H1 (cell line): ENCODE data around the gene ACYP2. TPM values are rescaled to one million over a fixed set of nuclear protein-coding genes. Genes with fewer than 3 reads are reported as not detected.

Experiments
- CTCF ChIA-PET: fragments of 300-600 bp; sonication (Branson Sonifier 250); formaldehyde crosslinking; loops from one replicate; lab custom pipeline; 2021; ENCODE audit not compliant: partially characterized antibody; lab: Charles Lee
- POLR2A ChIA-PET: fragments of 300-600 bp; sonication (Branson Sonifier 250); formaldehyde crosslinking; loops from one replicate; lab custom pipeline; 2021; ENCODE audit warnings: inconsistent platforms; ENCODE audit not compliant: partially characterized antibody; lab: Charles Lee
- DNase-seq, 2 experiments: peaks; one replicate each; pipeline versions ENCODE4 v3.0.0 to v3.0.0-alpha.2; 2010 to 2022; ENCODE audit warnings: low spot score in 2 of 2, low read depth in 1 of 2, mixed read lengths in 1 of 2
- FAIRE-seq: peaks from 2 replicates; lab custom pipeline; 2011; peaks lifted over from hg19 to GRCh38; lab: Jason Lieb, UNC
- H2AFZ ChIP-seq: 2 replicates; pipeline ENCODE4 v1.8.1; 2012; ENCODE audit warnings: low read length, inconsistent platforms
- H2AK5ac ChIP-seq: 2 replicates; pipeline ENCODE4 v1.6.1; 2013; ENCODE audit warnings: low read depth, low read length
- H2BK120ac ChIP-seq: replicated peaks from 2 replicates; pipeline ENCODE3; 2013; ENCODE audit warnings: low read depth, low read length, inconsistent platforms
- H2BK12ac ChIP-seq: 2 replicates; pipeline ENCODE4 v1.6.1; 2013; ENCODE audit warnings: low read depth, low read length
- H2BK15ac ChIP-seq: 2 replicates; pipeline ENCODE4 v1.6.1; 2013; ENCODE audit warnings: low read length
- H2BK20ac ChIP-seq: 2 replicates; pipeline ENCODE4 v1.6.1; 2013; ENCODE audit warnings: low read length
- H2BK5ac ChIP-seq: 2 replicates; pipeline ENCODE4 v1.6.1; 2013; ENCODE audit warnings: low read depth, low read length
- H3K14ac ChIP-seq: 2 replicates; pipeline ENCODE4 v1.6.1; 2013; ENCODE audit warnings: inconsistent platforms; ENCODE audit not compliant: insufficient read length
- H3K18ac ChIP-seq: 2 replicates; pipeline ENCODE4 v1.6.1; 2013; ENCODE audit warnings: low read length; ENCODE audit errors: extremely low read depth
- H3K23ac ChIP-seq: 2 replicates; pipeline ENCODE4 v1.6.1; 2013; ENCODE audit warnings: inconsistent platforms; ENCODE audit not compliant: insufficient read length
- H3K23me2 ChIP-seq: 2 replicates; pipeline ENCODE4 v1.6.1; 2013; ENCODE audit warnings: low read depth, low read length
- H3K27ac ChIP-seq: 2 replicates; pipeline ENCODE4 v1.6.1; 2011; ENCODE audit warnings: low read depth, low read length, inconsistent platforms
- H3K27me3 ChIP-seq, 4 experiments: replicated peaks in 1 of 4; 1 replicate in 1 of 4; 2 replicates in 3 of 4; pipeline versions ENCODE4 v1.6.1 to v1.8.1; 2011 to 2013; ENCODE audit warnings: low read length in 3 of 4, mild to moderate bottlenecking in 3 of 4, inconsistent platforms in 2 of 4, mixed read lengths in 2 of 4, moderate library complexity in 1 of 4; ENCODE audit not compliant: control insufficient read depth in 3 of 4, insufficient read depth in 3 of 4; ENCODE audit errors: extremely low read depth in 1 of 4
- H3K36me3 ChIP-seq, 4 experiments: 2 replicates each; pipeline versions ENCODE4 v1.6.1 to v1.8.1; 2011 to 2013; ENCODE audit warnings: mild to moderate bottlenecking in 4 of 4, low read length in 3 of 4, moderate library complexity in 2 of 4, control low read depth in 1 of 4, inconsistent platforms in 1 of 4; ENCODE audit not compliant: insufficient read depth in 4 of 4, control insufficient read depth in 2 of 4
- H3K4ac ChIP-seq: replicated peaks from 2 replicates; pipeline ENCODE3; 2013; ENCODE audit warnings: low read length, low read depth, mixed read lengths, inconsistent platforms; ENCODE audit not compliant: insufficient read length
- H3K4me1 ChIP-seq, 4 experiments: replicated peaks in 1 of 4; 1 replicate in 1 of 4; 2 replicates in 3 of 4; pipeline versions ENCODE4 v1.6.1 to v1.8.1; 2011 to 2013; ENCODE audit warnings: low read length in 3 of 4, inconsistent platforms in 2 of 4, mixed read lengths in 1 of 4; ENCODE audit not compliant: insufficient read depth in 4 of 4, control insufficient read depth in 3 of 4
- H3K4me2 ChIP-seq, 2 experiments: 2 replicates each; pipeline versions ENCODE4 v1.6.1 to v1.8.1; 2011 to 2013; ENCODE audit warnings: low read depth in 2 of 2, low read length in 2 of 2, control low read depth in 1 of 2, inconsistent platforms in 1 of 2, mild to moderate bottlenecking in 1 of 2; ENCODE audit not compliant: insufficient read depth in 1 of 2
- H3K4me3 ChIP-seq, 4 experiments: fragments of 200-600, 300-600 bp in 1 of 4; sonication (generic), shearing (Covaris generic), sonication (Bioruptor Twin) in 1 of 4; 2 replicates each; pipeline versions ENCODE4 v1.5.1 to v1.8.1; 2011 to 2016; ENCODE audit warnings: low read length in 4 of 4, low read depth in 3 of 4, control low read depth in 2 of 4, inconsistent platforms in 2 of 4, mild to moderate bottlenecking in 2 of 4, mixed read lengths in 1 of 4, moderate library complexity in 1 of 4; ENCODE audit not compliant: insufficient read depth in 2 of 4; ENCODE audit errors: extremely low read depth in 1 of 4
- H3K56ac ChIP-seq: replicated peaks from 2 replicates; pipeline ENCODE3; 2013; ENCODE audit warnings: low read depth, mild to moderate bottlenecking, mixed read lengths, low read length, inconsistent platforms; ENCODE audit not compliant: insufficient read length
- H3K79me1 ChIP-seq: 2 replicates; pipeline ENCODE4 v1.6.1; 2013; ENCODE audit warnings: low read depth, low read length, control low read depth
- H3K79me2 ChIP-seq, 2 experiments: 2 replicates each; pipeline versions ENCODE4 v1.6.1 to v1.8.1; 2012 to 2013; ENCODE audit warnings: low read length in 2 of 2, mild to moderate bottlenecking in 2 of 2, inconsistent platforms in 1 of 2; ENCODE audit not compliant: insufficient read depth in 2 of 2, control insufficient read depth in 1 of 2
- H3K9ac ChIP-seq, 4 experiments: replicated peaks in 1 of 4; 1 replicate in 1 of 4; 2 replicates in 3 of 4; pipeline versions ENCODE4 v1.6.1 to v1.8.1; 2011 to 2013; ENCODE audit warnings: low read depth in 3 of 4, low read length in 3 of 4, control low read depth in 2 of 4, mild to moderate bottlenecking in 2 of 4, moderate library complexity in 2 of 4, inconsistent platforms in 1 of 4; ENCODE audit errors: extremely low read depth in 1 of 4
- H3K9me3 ChIP-seq, 2 experiments: 2 replicates each; pipeline versions ENCODE4 v1.6.1 to v1.8.1; 2012 to 2013; ENCODE audit warnings: mild to moderate bottlenecking in 2 of 2, moderate library complexity in 2 of 2, control low read depth in 1 of 2, inconsistent platforms in 1 of 2, low read depth in 1 of 2, low read length in 1 of 2, mixed read lengths in 1 of 2; ENCODE audit not compliant: insufficient read depth in 2 of 2
- H4K20me1 ChIP-seq, 2 experiments: replicated peaks in 1 of 2; 2 replicates each; pipeline versions ENCODE3 to v1.8.1; 2011 to 2013; ENCODE audit warnings: inconsistent platforms in 2 of 2, low read length in 2 of 2, mild to moderate bottlenecking in 1 of 2; ENCODE audit not compliant: insufficient read depth in 2 of 2, control insufficient read depth in 1 of 2
- H4K5ac ChIP-seq: 2 replicates; pipeline ENCODE4 v1.6.1; 2013; ENCODE audit warnings: low read length, low read depth, mixed read lengths, inconsistent platforms; ENCODE audit not compliant: insufficient read length
- H4K8ac ChIP-seq: 2 replicates; pipeline ENCODE4 v1.8.0; 2013; ENCODE audit warnings: mild to moderate bottlenecking, moderate library complexity, low read length, inconsistent platforms; ENCODE audit not compliant: insufficient read depth; ENCODE audit errors: extremely low read depth
- H4K91ac ChIP-seq: replicated peaks from 2 replicates; pipeline ENCODE3; 2013; ENCODE audit warnings: low read length, mixed read lengths, inconsistent platforms; ENCODE audit not compliant: insufficient read length
- BRCA1 ChIP-seq: IDR thresholded peaks from 2 replicates; pipeline ENCODE4 v1.6.1; 2012; ENCODE audit warnings: low read depth, low read length, improper control_type of control experiment
- CBX5 ChIP-seq: fragments of 300-800, 300-1000 bp; sonication (generic); IDR thresholded peaks from 2 replicates; pipeline ENCODE4 v1.7.1; 2016; ENCODE audit warnings: antibody characterized with exemption, low read length, low read depth
- CBX8 ChIP-seq: fragments of 300-800, 300-1000 bp; sonication (generic); IDR thresholded peaks from 2 replicates; pipeline ENCODE4 v1.7.1; 2016; ENCODE audit warnings: low read depth, low read length, borderline replicate concordance
- CREB1 ChIP-seq: IDR thresholded peaks from 2 replicates; pipeline ENCODE4 v1.6.1; 2012; ENCODE audit warnings: inconsistent platforms
- EP300 ChIP-seq, 2 experiments: IDR thresholded peaks; 1 replicate in 1 of 2; 2 replicates in 1 of 2; pipeline ENCODE4 v1.6.1; 2011 to 2012; ENCODE audit warnings: low read depth in 2 of 2, low read length in 2 of 2, mild to moderate bottlenecking in 2 of 2, borderline replicate concordance in 1 of 2, inconsistent platforms in 1 of 2, moderate library complexity in 1 of 2
- FOSL1 ChIP-seq: IDR thresholded peaks from 2 replicates; pipeline ENCODE4 v1.6.1; 2011; ENCODE audit warnings: mild to moderate bottlenecking, low read depth, low read length, moderate library complexity; ENCODE audit not compliant: insufficient read depth
- GABPA ChIP-seq: IDR thresholded peaks from 2 replicates; pipeline ENCODE4 v1.6.1; 2011; ENCODE audit warnings: mild to moderate bottlenecking, low read length, moderate library complexity, borderline replicate concordance; ENCODE audit not compliant: insufficient read depth
- JUND ChIP-seq: IDR thresholded peaks from 2 replicates; pipeline ENCODE4 v1.6.1; 2011; ENCODE audit warnings: mild to moderate bottlenecking, improper control_type of control experiment, low read length
- MAX ChIP-seq: IDR thresholded peaks from 2 replicates; pipeline ENCODE4 v1.6.1; 2012; ENCODE audit warnings: inconsistent platforms
- NANOG ChIP-seq: IDR thresholded peaks from 2 replicates; pipeline ENCODE4 v1.6.1; 2011; ENCODE audit warnings: low read length, low read depth, mild to moderate bottlenecking, inconsistent platforms; ENCODE audit not compliant: insufficient read depth, poor library complexity, severe bottlenecking
- RAD21 ChIP-seq, 2 experiments: IDR thresholded peaks in 1 of 2; conservative IDR thresholded peaks in 1 of 2; 2 replicates each; pipeline ENCODE4 v1.6.1; 2011; ENCODE audit warnings: low read depth in 2 of 2, low read length in 2 of 2, improper control_type of control experiment in 1 of 2, inconsistent platforms in 1 of 2, mild to moderate bottlenecking in 1 of 2, moderate library complexity in 1 of 2
- RBBP5 ChIP-seq: IDR thresholded peaks from 2 replicates; pipeline ENCODE4 v1.7.1; 2012; ENCODE audit warnings: low read depth, mild to moderate bottlenecking, inconsistent platforms, low read length, moderate library complexity, borderline replicate concordance
- SP1 ChIP-seq: IDR thresholded peaks from 2 replicates; pipeline ENCODE4 v1.6.1; 2011; ENCODE audit warnings: low read depth, low read length
- ZNF274 ChIP-seq: IDR thresholded peaks from 2 replicates; pipeline ENCODE4 v1.7.0; 2012; ENCODE audit warnings: low read length, borderline replicate concordance; ENCODE audit errors: extremely low read depth
- WGBS, 2 experiments: shearing (Covaris generic) in 1 of 2; methylation state at CpG; one replicate each; pipeline versions ENCODE4 v1.1.6 to v1.1.7; 2013 to 2015; ENCODE audit warnings: low lambda C conversion rate in 2 of 2, mixed read lengths in 2 of 2, inconsistent platforms in 1 of 2, low coverage in 1 of 2, missing lambda C conversion rate in 1 of 2; ENCODE audit not compliant: insufficient replicate concordance in 2 of 2, insufficient coverage in 1 of 2, insufficient read length in 1 of 2; ENCODE audit errors: extremely low coverage in 1 of 2, missing lambda C conversion rate in 1 of 2; 5-methylcytosine and 5-hydroxymethylcytosine counted together
- polyA plus RNA-seq, 7 experiments: library from polyadenylated mRNA; depleted of rRNA in 3 of 7; stranded (reverse) in 5 of 7; unstranded in 2 of 7; fragments of >200 nt in 5 of 7; fragments of 200-250 nt in 2 of 7; gene quantifications; 1 replicate in 5 of 7; 2 replicates in 1 of 7; 4 replicates in 1 of 7; pipeline versions ENCODE4 v1.2.1 to v1.2.3, GENCODE V29; 2011 to 2013; ENCODE audit warnings: missing spikeins in 2 of 7, mixed read lengths in 2 of 7
- total RNA-seq: library from RNA; stranded (reverse); fragmentation: NEBNext Ultra II Directional; extraction: Animal tissue kit (Norgen Biotek cat#: 25700); gene quantifications from 2 replicates; pipeline ENCODE4 v1.2.1, GENCODE V29; 2021

The ACYP2 gene
- total and polyA plus RNA-seq, 2 of the 8 experiments (the other 6 are each of a cell fraction or from before 2014, with no cell fraction given) = 3.4 to 4.4 TPM

DNA sequence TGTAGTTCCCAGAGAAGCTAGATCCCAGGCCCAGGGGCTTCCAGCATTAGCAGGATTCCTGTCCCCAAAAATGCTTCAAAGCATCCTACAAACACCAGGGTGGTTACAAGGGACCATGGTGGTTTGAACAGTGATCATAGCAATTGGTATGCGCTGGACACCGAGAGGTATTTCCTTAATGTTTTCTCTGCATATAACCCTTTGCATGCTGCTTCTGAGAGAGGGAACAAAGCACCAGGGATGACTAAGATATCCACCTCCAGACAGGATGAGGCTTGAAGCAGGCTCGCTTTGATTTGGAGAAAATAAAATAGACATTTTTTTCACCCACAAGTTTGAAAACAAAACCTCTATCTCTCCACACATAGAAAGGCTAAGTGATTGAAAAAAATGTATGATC is 191.1 kb downstream of the ACYP2 start:
- Histone ChIP-seq H3K9ac (no peak overlapping the region), H4K20me1 (no peaks in the 10 kb centered on the region), H4K91ac (no peak overlapping the region), H3K4me1 (no peaks in the 10 kb centered on the region), H2BK5ac (no peak overlapping the region), H2AFZ (no peak overlapping the region), H4K5ac (no peak overlapping the region), H4K8ac (no peak overlapping the region), H3K4ac (no peak overlapping the region), H2BK12ac (no peak overlapping the region), H3K23me2 (no peaks in the 10 kb centered on the region), H3K4me3 (no peak overlapping the region), H3K79me1 (no peaks in the 10 kb centered on the region), H2BK15ac (no peak overlapping the region), H3K27ac (no peak overlapping the region), H3K56ac (no peak overlapping the region), H3K18ac (no peak overlapping the region), H3K79me2 (no peaks in the 10 kb centered on the region), H3K36me3 (no peaks in the 10 kb centered on the region), H2AK5ac (no peak overlapping the region), H3K27me3 (no peaks in the 10 kb centered on the region), H2BK120ac (no peak overlapping the region), H3K4me2 (no peak overlapping the region), H3K14ac (no peak overlapping the region), H3K9me3 (no peaks in the 10 kb centered on the region), H3K23ac (no peak overlapping the region), H2BK20ac (no peak overlapping the region)
- ChIA-PET POLR2A (no interaction called here), CTCF (interaction anchor here (1.0 kb wide), 1 partner anchor 13 kb away, joined by 4 read pairs; no protein-coding TSS in a partner anchor)
- no peak for DNase-seq
- WGBS, 2 experiments = 95% methylated on average over 3 of the region's 3 CpGs; no CpG with 5 or more reads in 1 of the 2 experiments
- FAIRE-seq = no peak
- TF ChIP-seq CBX5 (no peak), BRCA1 (no peak), JUND (no peak), RAD21 (IDR thresholded peaks at IDR 0.05 in 1 of 2, conservative IDR thresholded peaks at IDR 0.05 in 1 of 2; ENCODE audit: low read depth in 2 of 2, low read length in 2 of 2) (no peak), FOSL1 (no peak), RBBP5 (no peak), GABPA (no peak), CBX8 (no peak), MAX (no peak), SP1 (no peak), NANOG (no peak), EP300 (IDR thresholded peaks at IDR 0.05; ENCODE audit: borderline replicate concordance in 1 of 2, low read depth in 2 of 2, low read length in 2 of 2) (no peak), CREB1 (no peak), ZNF274 (no peak)
